ENCODE measurements around the gene MED27. TPM values are rescaled to one million over a fixed set of nuclear protein-coding genes. Genes with fewer than 3 reads are reported as not detected.

MED27 gene
- total RNA-seq, 2 donors from 2014 or later, result 29.8 to 37.0 TPM

- peaks cover 13% of the 10 kb centered on the region for H3K4me1 Mint-ChIP-seq
- Histone ChIP-seq H3K9ac (ENCODE audit: extremely low read depth, low read length, poor library complexity, severe bottlenecking) (no peak overlapping the region), H3K4me1 (ENCODE audit: control insufficient read depth, insufficient read depth, low read length) (no peaks in the 10 kb centered on the region), H3K27ac (ENCODE audit: low read depth, low read length) (no peak overlapping the region), H3K27me3 (ENCODE audit: control insufficient read depth, insufficient read depth, low read length, poor library complexity, severe bottlenecking) (no peaks in the 10 kb centered on the region), H3K36me3 (ENCODE audit: control insufficient read depth, insufficient read depth, low read length) (peaks cover 37% of the 10 kb centered on the region), H3K9me3 (ENCODE audit: control insufficient read depth, low read length) (no peaks in the 10 kb centered on the region), H3K4me3 (ENCODE audit: low read length) (no peak overlapping the region)
- no peak for TF ChIP-seq CTCF (conservative IDR thresholded peaks at IDR 0.05)
- WGBS, 2 experiments (ENCODE audit: insufficient coverage in 1 of 2, insufficient read length in 1 of 2), result 91 to 100% methylated on average over 1 to 2 of the region's 2 CpGs
- H3K27me3 Mint-ChIP-seq (ENCODE audit: insufficient read depth), result no peaks in the 10 kb centered on the region
- H3K36me3 Mint-ChIP-seq (ENCODE audit: low read depth), result peaks cover 30% of the 10 kb centered on the region
- DNase-seq, result no peak
- no peak overlapping the region for H3K27ac Mint-ChIP-seq
- no peak overlapping the region for H3K4me3 Mint-ChIP-seq
- no peaks in the 10 kb centered on the region for H3K9me3 Mint-ChIP-seq
Observed at GRCh38 chr9:132074736-132075135, 4.9 kb downstream of the MED27 start.

GRCh38 chr9:132071847-132072507 lies 7.7 kb downstream of the MED27 start:
- H3K4me3 ChIP-seq (ENCODE audit: low read length), result no peak overlapping the region
- no peak overlapping the region for H3K27ac ChIP-seq (ENCODE audit: low read depth, low read length)
- no peak for DNase-seq
- Mint-ChIP-seq H3K27ac (no peak overlapping the region), H3K36me3 (ENCODE audit: low read depth) (peaks cover 31% of the 10 kb centered on the region), H3K27me3 (ENCODE audit: insufficient read depth) (no peaks in the 10 kb centered on the region), H3K4me1 (no peaks in the 10 kb centered on the region), H3K9me3 (no peaks in the 10 kb centered on the region), H3K4me3 (no peak overlapping the region)
- TF ChIP-seq CTCF (conservative IDR thresholded peaks at IDR 0.05), result no peak
- no peaks in the 10 kb centered on the region for H3K4me1 ChIP-seq (ENCODE audit: control insufficient read depth, insufficient read depth, low read length)
- no peak overlapping the region for H3K9ac ChIP-seq (ENCODE audit: extremely low read depth, low read length, poor library complexity, severe bottlenecking)
- peaks cover 35% of the 10 kb centered on the region for H3K36me3 ChIP-seq (ENCODE audit: control insufficient read depth, insufficient read depth, low read length)
- WGBS, 2 experiments (ENCODE audit: insufficient coverage in 1 of 2, insufficient read length in 1 of 2), result 97% methylated on average over 13 to 16 of the region's 16 CpGs
- no peaks in the 10 kb centered on the region for H3K27me3 ChIP-seq (ENCODE audit: control insufficient read depth, insufficient read depth, low read length, poor library complexity, severe bottlenecking)
- H3K9me3 ChIP-seq (ENCODE audit: control insufficient read depth, low read length), result no peaks in the 10 kb centered on the region

GRCh38 chr9:132069046-132069898 lies 10.4 kb downstream of the MED27 start:
- H3K4me1 ChIP-seq (ENCODE audit: control insufficient read depth, insufficient read depth, low read length), result no peaks in the 10 kb centered on the region
- Mint-ChIP-seq H3K27ac (no peak overlapping the region), H3K4me1 (no peaks in the 10 kb centered on the region), H3K9me3 (no peaks in the 10 kb centered on the region), H3K4me3 (no peak overlapping the region), H3K36me3 (ENCODE audit: low read depth) (peaks cover 17% of the 10 kb centered on the region), H3K27me3 (ENCODE audit: insufficient read depth) (no peaks in the 10 kb centered on the region)
- H3K4me3 ChIP-seq (ENCODE audit: low read length), result no peak overlapping the region
- no peak overlapping the region for H3K27ac ChIP-seq (ENCODE audit: low read depth, low read length)
- TF ChIP-seq CTCF (conservative IDR thresholded peaks at IDR 0.05), result no peak
- WGBS, 2 experiments (ENCODE audit: insufficient coverage in 1 of 2, insufficient read length in 1 of 2), result 90 to 93% methylated on average over 8 to 9 of the region's 9 CpGs
- no peak overlapping the region for H3K9ac ChIP-seq (ENCODE audit: extremely low read depth, low read length, poor library complexity, severe bottlenecking)
- DNase-seq, result no peak
- peaks cover 13% of the 10 kb centered on the region for H3K36me3 ChIP-seq (ENCODE audit: control insufficient read depth, insufficient read depth, low read length)
- no peaks in the 10 kb centered on the region for H3K27me3 ChIP-seq (ENCODE audit: control insufficient read depth, insufficient read depth, low read length, poor library complexity, severe bottlenecking)
- no peaks in the 10 kb centered on the region for H3K9me3 ChIP-seq (ENCODE audit: control insufficient read depth, low read length)

Measured in endodermal cell (in vitro differentiated cells).